HepG2 (cell line): ENCODE data around the gene SH2D3A. TPM values are rescaled to one million over a fixed set of nuclear protein-coding genes. Genes with fewer than 3 reads are reported as not detected.
A peak's percentile ranks its signal among the peaks of the same experiment; 100 is the strongest.

Source experiments
- ATAC-seq: fragments of 200-7000 bp; cut with Tn5 transposase; 3 replicates; pipeline ENCODE4 v1.9.1; 2020; ENCODE audit warnings: mild to moderate bottlenecking, moderate library complexity
- BruUV-seq: library from RNA; stranded (reverse); fragments of 400-500 nt; replicated peaks from 2 replicates; lab custom pipeline; 2021; lab: Mats Ljungman, UMichigan
- CTCF ChIA-PET: fragments of 300-600 bp; formaldehyde crosslinking; extraction: SDS; loops from one replicate; lab custom pipeline; 2021; ENCODE audit warnings: low total read pairs, inconsistent platforms, low intra/inter-chr PET ratio; lab: Yijun Ruan, JAX
- POLR2A ChIA-PET: fragments of 350-600 bp; sonication (Branson Sonifier 250); formaldehyde crosslinking; loops from one replicate; lab custom pipeline; 2020; ENCODE audit warnings: antibody characterized with exemption, inconsistent platforms; lab: Yijun Ruan, JAX
- DNase-seq: peaks from one replicate; pipeline ENCODE4 v3.0.0-alpha.2; 2015; ENCODE audit warnings: low spot score
- FAIRE-seq: peaks from 3 replicates; lab custom pipeline; 2011; peaks lifted over from hg19 to GRCh38; lab: Jason Lieb, UNC
- H2AFZ ChIP-seq: one replicate; pipeline ENCODE4 v1.6.1; 2011; ENCODE audit warnings: low read length, inconsistent platforms
- H3K27ac ChIP-seq: fragments of 300-600 bp; 3 replicates; pipeline ENCODE4 v1.8.0; 2011; ENCODE audit warnings: mixed run types, mild to moderate bottlenecking, mixed read lengths, low read length, inconsistent platforms; ENCODE audit not compliant: insufficient read depth; ENCODE audit errors: extremely low read length
- H3K27me3 ChIP-seq, 2 experiments: fragments of 200-600 bp in 1 of 2; 2 replicates in 1 of 2; 3 replicates in 1 of 2; pipeline versions ENCODE4 v1.6.0 to v1.8.0; 2011; ENCODE audit warnings: low read length in 2 of 2, mild to moderate bottlenecking in 2 of 2, moderate library complexity in 2 of 2, inconsistent platforms in 1 of 2; ENCODE audit not compliant: insufficient read depth in 2 of 2, control insufficient read depth in 1 of 2
- H3K36me3 ChIP-seq, 2 experiments: fragments of 200-600 bp in 1 of 2; replicated peaks in 1 of 2; 2 replicates in 1 of 2; 3 replicates in 1 of 2; pipeline versions ENCODE4 v1.5.1 to v1.8.0; 2011; ENCODE audit warnings: low read length in 2 of 2, inconsistent platforms in 1 of 2; ENCODE audit not compliant: insufficient read depth in 2 of 2, control insufficient read depth in 1 of 2
- H3K4me1 ChIP-seq: 2 replicates; pipeline ENCODE4 v1.5.1; 2012; ENCODE audit warnings: low read length, inconsistent platforms; ENCODE audit not compliant: insufficient read depth
- H3K4me2 ChIP-seq: 2 replicates; pipeline ENCODE4 v1.6.0; 2011; ENCODE audit warnings: low read depth, low read length, inconsistent platforms
- H3K4me3 ChIP-seq, 3 experiments: fragments of 200-600 bp in 1 of 3; sonication (generic), shearing (Covaris generic) in 1 of 3; replicated peaks in 1 of 3; 2 replicates each; pipeline ENCODE4 v1.5.1; 2011 to 2016; ENCODE audit warnings: low read length in 3 of 3, inconsistent platforms in 2 of 3, low read depth in 2 of 3, mild to moderate bottlenecking in 2 of 3, control low read depth in 1 of 3, mixed read lengths in 1 of 3; ENCODE audit not compliant: insufficient read depth in 1 of 3
- H3K79me2 ChIP-seq: one replicate; pipeline ENCODE4 v1.6.1; 2011; ENCODE audit warnings: low read length, inconsistent platforms; ENCODE audit not compliant: insufficient read depth
- H3K9ac ChIP-seq: 2 replicates; pipeline ENCODE4 v1.6.0; 2011; ENCODE audit warnings: mild to moderate bottlenecking, low read depth, low read length, inconsistent platforms; ENCODE audit not compliant: insufficient read depth
- H3K9me3 ChIP-seq: 2 replicates; pipeline ENCODE4 v1.5.1; 2012; ENCODE audit warnings: mild to moderate bottlenecking, low read length
- H4K20me1 ChIP-seq: 2 replicates; pipeline ENCODE4 v1.6.0; 2011; ENCODE audit warnings: inconsistent platforms, mild to moderate bottlenecking, low read length, moderate library complexity; ENCODE audit not compliant: insufficient read depth
- BHLHE40 ChIP-seq: IDR thresholded peaks from 2 replicates; pipeline ENCODE4 v1.6.1; 2011; ENCODE audit warnings: low read length, improper control_type of control experiment
- FOXO1 ChIP-seq: sonication (generic); formaldehyde crosslinking; IDR thresholded peaks from 2 replicates; pipeline ENCODE4 v1.4.0; 2020; ENCODE audit warnings: missing genetic modification reagents
- MYPOP ChIP-seq: sonication (generic); formaldehyde crosslinking; IDR thresholded peaks from 2 replicates; pipeline ENCODE4 v1.8.1; 2023; ENCODE audit warnings: mild to moderate bottlenecking, moderate library complexity, missing genetic modification reagents
- RARA ChIP-seq: IDR thresholded peaks from 2 replicates; pipeline ENCODE4 v1.6.1; 2016; ENCODE audit warnings: missing genetic modification reagents, missing compliant biosample characterization
- RELA ChIP-seq: sonication (generic); formaldehyde crosslinking; IDR thresholded peaks from 2 replicates; pipeline ENCODE4 v1.4.0; 2020; ENCODE audit warnings: missing genetic modification reagents
- SMARCE1 ChIP-seq: fragments of 450-650 bp; IDR thresholded peaks from 2 replicates; pipeline ENCODE4 v1.6.1; 2017; ENCODE audit warnings: borderline replicate concordance
- WGBS: methylation state at CpG from one replicate; pipeline ENCODE4 v1.1.6; 2017; ENCODE audit warnings: low lambda C conversion rate; 5-methylcytosine and 5-hydroxymethylcytosine counted together
- in situ Hi-C: cut with HindIII; loops from 2 replicates; pipeline ENCODE4 v1.10.0; 2017; ENCODE audit warnings: low pct_unique_long_range_greater_than_20kb; ENCODE audit not compliant: extremely low pct_ligation_motif_present
- intact Hi-C: fragments of 100-400 bp; cut with micrococcal nuclease; formaldehyde crosslinking; loops from one replicate; pipeline ENCODE4 v1.10.0; 2022; ENCODE audit not compliant: unreplicated experiment
- polyA plus RNA-seq, 8 experiments: library from polyadenylated mRNA; depleted of rRNA in 3 of 8; stranded (reverse) in 7 of 8; unstranded in 1 of 8; fragments of >200 nt; fragmentation: Illumina TruSeq in 4 of 8; extraction: Trizol in 4 of 8; gene quantifications; 2 replicates each; pipeline versions ENCODE4 v1.2.1 to v1.2.3, GENCODE V29; 2011 to 2016; ENCODE audit warnings: low read depth in 4 of 8, missing spikeins in 1 of 8, mixed read lengths in 1 of 8; ENCODE audit not compliant: insufficient read depth in 1 of 8
- total RNA-seq, 5 experiments: library from RNA; depleted of rRNA; stranded (reverse); fragments of >200 nt; fragmentation: Illumina TruSeq; extraction: Trizol; gene quantifications; 2 replicates each; pipeline ENCODE4 v1.2.3, GENCODE V29; 2016; ENCODE audit warnings: low read depth in 1 of 5

The SH2D3A gene
- total and polyA plus RNA-seq, 2 of the 13 experiments (the other 11 are each of a cell fraction or from before 2014, with no cell fraction given): 1.0 to 2.2 TPM

GRCh38 chr19:6774821-6775707 is 7.8 kb upstream of the SH2D3A start:
- Histone ChIP-seq H3K9me3 (no peaks in the 10 kb centered on the region), H3K79me2 (no peaks in the 10 kb centered on the region), H3K4me3 (no peak overlapping the region), H3K4me1 (no peaks in the 10 kb centered on the region), H3K4me2 (no peak overlapping the region), H3K36me3 (no peaks in the 10 kb centered on the region), H3K27ac (no peak overlapping the region), H4K20me1 (no peaks in the 10 kb centered on the region), H2AFZ (no peak overlapping the region), H3K9ac (no peak overlapping the region), H3K27me3 (no peaks in the 10 kb centered on the region)
- intact Hi-C loops: no loop called here
- BruUV-seq: no TSS peak
- no peak for ATAC-seq
- TF ChIP-seq FOXO1 (no peak), MYPOP (CRISPR knock-in tag) (no peak), RARA (CRISPR knock-in tag) (peak; percentile 45; the same call in 1 of the 2 replicates), BHLHE40 (peak; percentile 39; the same call in 1 of the 2 replicates), RELA (CRISPR knock-in tag) (0 out of 2 replicates have a peak, but pooled peaks have one; percentile 40), SMARCE1 (no peak)
- FAIRE-seq: no peak
- ChIA-PET POLR2A (interaction anchor here (1.3 kb wide), 1 partner anchor 55 kb away, joined by 3 read pairs; the partner anchor contains the start of gene C3), CTCF (no interaction called here)
- 8% methylated on average over 11 of the region's 11 CpGs for WGBS
- no peak for DNase-seq
- in situ Hi-C loops: no loop called here
